WTC11 (cell line): ENCODE results near the gene SPIRE1. TPM values are rescaled to one million over a fixed set of nuclear protein-coding genes. Genes with fewer than 3 reads are reported as not detected.

Source experiments
- ATAC-seq: fragments of 200-7000 bp; cut with Tn5 transposase; 2 replicates; pipeline ENCODE4 v1.10.0; 2021; ENCODE audit warnings: mild to moderate bottlenecking, moderate library complexity
- CTCF ChIA-PET: fragments of 300-600 bp; sonication (Branson Sonifier 250); formaldehyde crosslinking; loops from one replicate; lab custom pipeline; 2021; ENCODE audit warnings: antibody characterized with exemption; lab: Charles Lee
- POLR2A ChIA-PET: fragments of 350-600 bp; sonication (Branson Sonifier 250); formaldehyde crosslinking; loops from one replicate; lab custom pipeline; 2021; ENCODE audit warnings: antibody characterized with exemption; lab: Charles Lee
- DNase-seq: peaks from one replicate; pipeline ENCODE4 v3.0.0; 2021; ENCODE audit warnings: low spot score
- H3K27ac Mint-ChIP-seq: 2 replicates; pipeline ENCODE4 v1.8.0; 2021; ENCODE audit warnings: mixed read lengths
- H3K27me3 Mint-ChIP-seq: 2 replicates; pipeline ENCODE4 v1.8.0; 2021; ENCODE audit warnings: low read depth, mild to moderate bottlenecking, moderate library complexity, mixed read lengths
- H3K36me3 Mint-ChIP-seq: 2 replicates; pipeline ENCODE4 v1.8.0; 2021; ENCODE audit warnings: mixed read lengths
- H3K4me1 Mint-ChIP-seq: 2 replicates; pipeline ENCODE4 v1.8.0; 2022; ENCODE audit warnings: mixed read lengths
- H3K4me3 Mint-ChIP-seq: 2 replicates; pipeline ENCODE4 v1.8.0; 2021; ENCODE audit warnings: mild to moderate bottlenecking, moderate library complexity, mixed read lengths
- H3K9me3 Mint-ChIP-seq: 2 replicates; pipeline ENCODE4 v1.8.0; 2021; ENCODE audit warnings: mixed read lengths
- ATF1 ChIP-seq: sonication (generic); formaldehyde crosslinking; IDR thresholded peaks from 2 replicates; pipeline ENCODE4 v1.8.1; 2023; ENCODE audit warnings: mild to moderate bottlenecking, moderate library complexity, missing genetic modification reagents
- ELF4 ChIP-seq: sonication (generic); formaldehyde crosslinking; IDR thresholded peaks from 2 replicates; pipeline ENCODE4 v1.8.1; 2022; ENCODE audit warnings: low read depth, mild to moderate bottlenecking, moderate library complexity, missing genetic modification reagents
- ETV6 ChIP-seq: sonication (generic); formaldehyde crosslinking; IDR thresholded peaks from 2 replicates; pipeline ENCODE4 v1.8.1; 2022; ENCODE audit warnings: mild to moderate bottlenecking, missing genetic modification reagents
- GTF2I ChIP-seq: fragments of 250-450 bp; sonication (Bioruptor Pico); conservative IDR thresholded peaks from 2 replicates; pipeline ENCODE4 v1.4.0; 2021; ENCODE audit warnings: mild to moderate bottlenecking
- HMGA2 ChIP-seq: fragments of 250-450 bp; sonication (Bioruptor Pico); IDR thresholded peaks from 2 replicates; pipeline ENCODE4 v1.4.0; 2021; ENCODE audit warnings: mild to moderate bottlenecking, moderate library complexity
- JAZF1 ChIP-seq: fragments of 250-450 bp; sonication (Bioruptor Pico); IDR thresholded peaks from 2 replicates; pipeline ENCODE4 v1.9.0; 2021; ENCODE audit warnings: moderate library complexity, mild to moderate bottlenecking, inconsistent platforms
- NFATC4 ChIP-seq: fragments of 250-450 bp; sonication (Bioruptor Pico); IDR thresholded peaks from 2 replicates; pipeline ENCODE4 v1.9.0; 2021; ENCODE audit warnings: mild to moderate bottlenecking
- NR1H2 ChIP-seq: sonication (generic); formaldehyde crosslinking; IDR thresholded peaks from 2 replicates; pipeline ENCODE4 v1.9.0; 2021; ENCODE audit warnings: mild to moderate bottlenecking, moderate library complexity, missing genetic modification reagents
- PRRX2 ChIP-seq: fragments of 250-450 bp; sonication (Bioruptor Pico); IDR thresholded peaks from 2 replicates; pipeline ENCODE4 v1.8.0; 2021; ENCODE audit warnings: mild to moderate bottlenecking
- SMAD4 ChIP-seq: sonication (generic); formaldehyde crosslinking; IDR thresholded peaks from 2 replicates; pipeline ENCODE4 v1.8.0; 2022; ENCODE audit warnings: mild to moderate bottlenecking, missing genetic modification reagents
- TCF7 ChIP-seq: sonication (generic); formaldehyde crosslinking; IDR thresholded peaks from 2 replicates; pipeline ENCODE4 v1.8.0; 2022; ENCODE audit warnings: mild to moderate bottlenecking, low read depth, missing genetic modification reagents, moderate library complexity
- TEAD4 ChIP-seq: sonication (generic); formaldehyde crosslinking; IDR thresholded peaks from 2 replicates; pipeline ENCODE4 v1.8.0; 2022; ENCODE audit warnings: mild to moderate bottlenecking, missing genetic modification reagents
- ZNF121 ChIP-seq: sonication (generic); formaldehyde crosslinking; IDR thresholded peaks from 2 replicates; pipeline ENCODE4 v1.8.0; 2023; ENCODE audit warnings: missing genetic modification reagents
- ZNF219 ChIP-seq: sonication (generic); formaldehyde crosslinking; IDR thresholded peaks from 2 replicates; pipeline ENCODE4 v1.8.0; 2023; ENCODE audit warnings: missing genetic modification reagents, mild to moderate bottlenecking, borderline replicate concordance
- ZNF232 ChIP-seq: sonication (generic); formaldehyde crosslinking; IDR thresholded peaks from 2 replicates; pipeline ENCODE4 v1.8.0; 2022; ENCODE audit warnings: mild to moderate bottlenecking, missing genetic modification reagents
- ZNF263 ChIP-seq: sonication (generic); formaldehyde crosslinking; IDR thresholded peaks from 2 replicates; pipeline ENCODE4 v1.8.1; 2022; ENCODE audit warnings: low read depth, mild to moderate bottlenecking, moderate library complexity, missing genetic modification reagents
- ZNF416 ChIP-seq: fragments of 250-450 bp; sonication (Bioruptor Pico); IDR thresholded peaks from 2 replicates; pipeline ENCODE4 v1.9.0; 2021; ENCODE audit warnings: mild to moderate bottlenecking, inconsistent platforms
- total RNA-seq: library from RNA; stranded (reverse); gene quantifications from 3 replicates; pipeline ENCODE4 v1.2.3, GENCODE V29; 2021
- TF ChIP-seq, protein P1 (sequence below): fragments of 250-450 bp; sonication (Bioruptor Pico); conservative IDR thresholded peaks from 2 replicates; pipeline ENCODE4 v1.9.0; 2021; ENCODE audit warnings: mild to moderate bottlenecking
- TF ChIP-seq, protein P2 (sequence below): fragments of 250-450 bp; sonication (Bioruptor Pico); IDR thresholded peaks from 2 replicates; pipeline ENCODE4 v1.9.0; 2021; ENCODE audit warnings: moderate library complexity, mild to moderate bottlenecking, inconsistent platforms, borderline replicate concordance
- TF ChIP-seq, protein P3 (sequence below): sonication (generic); formaldehyde crosslinking; IDR thresholded peaks from 2 replicates; pipeline ENCODE4 v1.8.1; 2023; ENCODE audit warnings: mild to moderate bottlenecking, missing genetic modification reagents
- TF ChIP-seq, protein P4 (sequence below): sonication (generic); formaldehyde crosslinking; IDR thresholded peaks from 2 replicates; pipeline ENCODE4 v1.8.1; 2023; ENCODE audit warnings: mild to moderate bottlenecking, missing genetic modification reagents

SPIRE1 gene
- total RNA-seq, 1 experiment from 2014 or later, result 19.3 TPM

DNA sequence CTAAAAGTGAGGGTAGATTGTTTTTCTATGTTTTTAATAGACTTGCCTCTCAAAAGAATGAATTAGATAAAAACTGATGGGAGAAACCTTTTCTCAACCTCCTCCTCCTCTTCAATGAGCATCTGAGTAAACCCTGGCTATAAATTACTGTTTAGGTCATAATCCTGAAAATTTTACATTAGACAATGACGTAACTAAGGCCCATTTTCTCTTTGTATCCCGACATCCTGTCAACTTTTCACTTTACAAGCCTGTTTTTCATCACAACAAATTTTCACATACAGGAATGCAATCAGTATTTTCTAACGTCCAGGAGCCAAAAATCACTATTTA lies 1.3 kb downstream of the SPIRE1 start:
- no peak overlapping the region for H3K27ac Mint-ChIP-seq
- peak overlapping the region; percentile 68 for H3K4me3 Mint-ChIP-seq
- 0 out of 2 replicates have a peak, but pooled peaks cover 3% of the 10 kb centered on the region for H3K36me3 Mint-ChIP-seq
- POLR2A ChIA-PET, result no interaction called here
- CTCF ChIA-PET, result interaction anchor here (0.6 kb wide), 1 partner anchor 108 kb away, joined by 3 read pairs; no protein-coding TSS in a partner anchor
- no peaks in the 10 kb centered on the region for H3K9me3 Mint-ChIP-seq
- DNase-seq (no peak), ATAC-seq (no peak)
- TF ChIP-seq SMAD4 (CRISPR knock-in tag) (no peak), NR1H2 (no peak), GTF2I (CRISPR knock-in tag) (no peak), PRRX2 (CRISPR knock-in tag) (no peak), JAZF1 (no peak), ELF4 (no peak), ETV6 (CRISPR knock-in tag) (no peak), ZNF121 (no peak), ATF1 (no peak), ZNF219 (no peak), TCF7 (CRISPR knock-in tag) (no peak), ZNF232 (CRISPR knock-in tag) (no peak), TEAD4 (CRISPR knock-in tag) (no peak), ZNF263 (CRISPR knock-in tag) (no peak), HMGA2 (CRISPR knock-in tag) (no peak), ZNF416 (CRISPR knock-in tag) (no peak)
- TF ChIP-seq, protein P1, sequence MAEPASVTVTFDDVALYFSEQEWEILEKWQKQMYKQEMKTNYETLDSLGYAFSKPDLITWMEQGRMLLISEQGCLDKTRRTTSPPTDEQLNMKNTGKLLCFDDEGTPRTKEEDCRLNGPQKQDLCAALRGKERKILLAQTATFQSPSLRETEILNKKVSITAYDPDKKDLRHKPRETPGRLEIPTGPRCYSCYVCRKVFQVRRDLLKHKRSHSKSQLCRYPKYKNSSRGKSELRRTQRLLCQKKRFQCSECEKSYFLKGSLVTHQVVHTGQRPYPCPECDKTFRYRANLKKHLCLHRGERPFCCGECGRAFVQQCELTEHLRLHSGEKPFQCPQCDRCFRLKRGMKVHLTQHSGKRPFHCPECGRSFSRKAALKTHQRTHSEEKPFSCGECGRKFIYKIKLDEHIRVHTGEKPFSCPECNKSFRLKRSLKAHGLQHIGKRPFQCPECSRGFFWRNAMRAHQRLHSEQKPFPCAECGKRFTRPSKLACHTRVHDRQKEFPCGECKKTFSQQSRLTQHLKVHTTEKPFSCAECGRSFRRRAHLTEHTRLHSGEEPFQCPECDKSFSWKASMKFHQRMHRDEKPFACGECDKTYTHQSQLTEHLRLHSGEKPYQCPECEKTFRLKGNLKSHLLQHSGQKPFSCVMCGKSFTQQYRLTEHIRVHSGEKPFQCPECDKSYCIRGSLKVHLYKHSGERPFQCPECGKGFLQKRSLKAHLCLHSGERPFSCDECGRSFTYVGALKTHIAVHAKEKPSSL (CRISPR knock-in tag), result no peak
- TF ChIP-seq, protein P2, sequence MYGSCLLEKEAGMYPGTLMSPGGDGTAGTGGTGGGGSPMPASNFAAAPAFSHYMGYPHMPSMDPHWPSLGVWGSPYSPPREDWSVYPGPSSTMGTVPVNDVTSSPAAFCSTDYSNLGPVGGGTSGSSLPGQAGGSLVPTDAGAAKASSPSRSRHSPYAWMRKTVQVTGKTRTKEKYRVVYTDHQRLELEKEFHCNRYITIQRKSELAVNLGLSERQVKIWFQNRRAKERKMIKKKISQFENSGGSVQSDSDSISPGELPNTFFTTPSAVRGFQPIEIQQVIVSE (CRISPR knock-in tag), result no peak
- TF ChIP-seq, protein P3, sequence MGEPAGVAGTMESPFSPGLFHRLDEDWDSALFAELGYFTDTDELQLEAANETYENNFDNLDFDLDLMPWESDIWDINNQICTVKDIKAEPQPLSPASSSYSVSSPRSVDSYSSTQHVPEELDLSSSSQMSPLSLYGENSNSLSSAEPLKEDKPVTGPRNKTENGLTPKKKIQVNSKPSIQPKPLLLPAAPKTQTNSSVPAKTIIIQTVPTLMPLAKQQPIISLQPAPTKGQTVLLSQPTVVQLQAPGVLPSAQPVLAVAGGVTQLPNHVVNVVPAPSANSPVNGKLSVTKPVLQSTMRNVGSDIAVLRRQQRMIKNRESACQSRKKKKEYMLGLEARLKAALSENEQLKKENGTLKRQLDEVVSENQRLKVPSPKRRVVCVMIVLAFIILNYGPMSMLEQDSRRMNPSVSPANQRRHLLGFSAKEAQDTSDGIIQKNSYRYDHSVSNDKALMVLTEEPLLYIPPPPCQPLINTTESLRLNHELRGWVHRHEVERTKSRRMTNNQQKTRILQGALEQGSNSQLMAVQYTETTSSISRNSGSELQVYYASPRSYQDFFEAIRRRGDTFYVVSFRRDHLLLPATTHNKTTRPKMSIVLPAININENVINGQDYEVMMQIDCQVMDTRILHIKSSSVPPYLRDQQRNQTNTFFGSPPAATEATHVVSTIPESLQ (CRISPR knock-in tag), result no peak
- TF ChIP-seq, protein P4, sequence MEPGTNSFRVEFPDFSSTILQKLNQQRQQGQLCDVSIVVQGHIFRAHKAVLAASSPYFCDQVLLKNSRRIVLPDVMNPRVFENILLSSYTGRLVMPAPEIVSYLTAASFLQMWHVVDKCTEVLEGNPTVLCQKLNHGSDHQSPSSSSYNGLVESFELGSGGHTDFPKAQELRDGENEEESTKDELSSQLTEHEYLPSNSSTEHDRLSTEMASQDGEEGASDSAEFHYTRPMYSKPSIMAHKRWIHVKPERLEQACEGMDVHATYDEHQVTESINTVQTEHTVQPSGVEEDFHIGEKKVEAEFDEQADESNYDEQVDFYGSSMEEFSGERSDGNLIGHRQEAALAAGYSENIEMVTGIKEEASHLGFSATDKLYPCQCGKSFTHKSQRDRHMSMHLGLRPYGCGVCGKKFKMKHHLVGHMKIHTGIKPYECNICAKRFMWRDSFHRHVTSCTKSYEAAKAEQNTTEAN (CRISPR knock-in tag), result no peak
- peaks cover 49% of the 10 kb centered on the region for H3K4me1 Mint-ChIP-seq
- H3K27me3 Mint-ChIP-seq, result peaks cover 23% of the 10 kb centered on the region

DNA sequence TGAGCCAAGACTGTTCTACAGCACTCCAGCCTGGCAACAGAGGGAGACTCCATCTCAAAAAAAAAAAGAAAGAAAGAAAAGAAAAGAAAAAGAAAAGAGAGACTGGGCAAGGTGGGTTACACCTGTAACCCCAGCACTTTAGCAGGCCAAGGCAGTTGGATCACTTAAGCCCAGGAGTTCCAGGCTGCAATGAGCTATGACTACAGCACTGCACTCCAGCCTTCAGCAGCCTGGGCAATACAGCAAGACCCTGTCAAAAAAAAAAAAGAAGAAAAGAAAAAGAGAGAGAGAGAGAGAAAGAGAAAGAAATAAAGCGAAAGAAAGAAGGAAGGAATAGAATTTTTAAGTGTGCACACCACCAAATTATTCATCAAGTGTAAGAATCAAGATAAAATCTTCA lies 2.9 kb downstream of the SPIRE1 start:
- TF ChIP-seq ZNF121, result peak; percentile 46; the same call in 1 of the 2 replicates
- TF ChIP-seq NFATC4, result no peak
- H3K9me3 Mint-ChIP-seq, result no peaks in the 10 kb centered on the region
- ATAC-seq, result no peak
- peak overlapping the region; percentile 8; the same call in 1 of the 2 replicates for H3K4me3 Mint-ChIP-seq
- CTCF ChIA-PET, result interaction anchor here (0.7 kb wide), 1 partner anchor 230 kb away, joined by 3 read pairs; no protein-coding TSS in a partner anchor
- peaks cover 23% of the 10 kb centered on the region for H3K27me3 Mint-ChIP-seq
- no peak for DNase-seq
- no peaks in the 10 kb centered on the region for H3K36me3 Mint-ChIP-seq
- POLR2A ChIA-PET, result no interaction called here
- no peak overlapping the region for H3K27ac Mint-ChIP-seq
- peaks cover 54% of the 10 kb centered on the region for H3K4me1 Mint-ChIP-seq
